ENCODE measurements around the gene TMEM132D. TPM values are rescaled to one million over a fixed set of nuclear protein-coding genes. Genes with fewer than 3 reads are reported as not detected.

TMEM132D gene
- total and polyA plus RNA-seq, 8 donors: 0.19 to 2.8 (median 0.46) TPM

GRCh38 chr12:129681830-129682229 is 222.0 kb downstream of the TMEM132D start:
- Histone ChIP-seq H3K27ac (no peak overlapping the region), H3K36me3 (no peaks in the 10 kb centered on the region), H3K4me1 (no peaks in the 10 kb centered on the region), H3K4me3 (no peak overlapping the region), H3K9me3 (no peaks in the 10 kb centered on the region), H3K27me3 (no peaks in the 10 kb centered on the region)
- no peak for DNase-seq
- ATAC-seq: no peak
- FAIRE-seq: no peak
- intact Hi-C loops (cut with DNase I): no loop called here
- no peak for TF ChIP-seq CTCF (IDR thresholded peaks at IDR 0.05)
- 27 to 41% methylated on average over 2 of the region's 2 CpGs for WGBS, 2 donors

DNA sequence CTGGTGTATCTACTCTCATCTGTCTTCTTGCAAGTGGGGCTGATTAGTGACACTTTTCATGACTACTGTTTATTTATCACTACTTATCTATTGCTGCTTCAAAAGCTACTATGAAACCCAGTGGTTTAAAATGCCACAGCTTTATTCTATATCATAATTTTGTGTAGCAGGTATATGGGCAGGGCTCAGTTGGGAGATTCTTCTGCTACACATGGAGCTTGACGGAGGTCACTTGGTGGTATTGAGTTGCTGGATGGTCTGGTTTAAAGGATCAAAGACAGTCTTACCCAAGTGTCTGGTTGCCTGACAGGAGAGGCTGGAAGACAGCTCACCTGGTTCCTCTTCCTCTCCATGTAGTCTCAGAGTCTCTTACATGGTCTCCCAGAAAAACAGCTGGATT is 222.7 kb downstream of the TMEM132D start:
- ATAC-seq: no peak
- intact Hi-C loops (cut with DNase I): no loop called here
- no peak for FAIRE-seq
- Histone ChIP-seq H3K36me3 (no peaks in the 10 kb centered on the region), H3K27me3 (no peaks in the 10 kb centered on the region), H3K4me3 (no peak overlapping the region), H3K27ac (no peak overlapping the region), H3K4me1 (no peaks in the 10 kb centered on the region), H3K9me3 (no peaks in the 10 kb centered on the region)
- no peak for DNase-seq
- TF ChIP-seq CTCF (IDR thresholded peaks at IDR 0.05): no peak
- 46 to 54% methylated on average over 1 of the region's 1 CpG for WGBS, 2 donors

GRCh38 chr12:129676411-129676810 is 227.4 kb downstream of the TMEM132D start:
- H3K9me3 ChIP-seq: no peaks in the 10 kb centered on the region
- ATAC-seq (no peak), FAIRE-seq (no peak), DNase-seq (no peak)
- intact Hi-C loops (cut with DNase I): no loop called here
- H3K36me3 ChIP-seq: no peaks in the 10 kb centered on the region
- no peak for TF ChIP-seq CTCF (IDR thresholded peaks at IDR 0.05)
- H3K4me3 ChIP-seq: no peak overlapping the region
- H3K27ac ChIP-seq: no peak overlapping the region
- H3K27me3 ChIP-seq: no peaks in the 10 kb centered on the region
- 64% methylated on average over 7 of the region's 7 CpGs for WGBS, 2 donors
- H3K4me1 ChIP-seq: no peaks in the 10 kb centered on the region

- Histone ChIP-seq H3K4me3 (no peak overlapping the region), H3K27me3 (no peaks in the 10 kb centered on the region), H3K27ac (no peak overlapping the region), H3K9me3 (no peaks in the 10 kb centered on the region), H3K4me1 (no peaks in the 10 kb centered on the region), H3K36me3 (no peaks in the 10 kb centered on the region)
- WGBS, 2 donors: 52 to 68% methylated on average over 3 of the region's 3 CpGs
- TF ChIP-seq CTCF (IDR thresholded peaks at IDR 0.05): no peak
- FAIRE-seq (no peak), DNase-seq (no peak), ATAC-seq (no peak)
- intact Hi-C loops (cut with DNase I): no loop called here
Measured at GRCh38 chr12:129675947-129676346, 227.9 kb downstream of the TMEM132D start.

DNA sequence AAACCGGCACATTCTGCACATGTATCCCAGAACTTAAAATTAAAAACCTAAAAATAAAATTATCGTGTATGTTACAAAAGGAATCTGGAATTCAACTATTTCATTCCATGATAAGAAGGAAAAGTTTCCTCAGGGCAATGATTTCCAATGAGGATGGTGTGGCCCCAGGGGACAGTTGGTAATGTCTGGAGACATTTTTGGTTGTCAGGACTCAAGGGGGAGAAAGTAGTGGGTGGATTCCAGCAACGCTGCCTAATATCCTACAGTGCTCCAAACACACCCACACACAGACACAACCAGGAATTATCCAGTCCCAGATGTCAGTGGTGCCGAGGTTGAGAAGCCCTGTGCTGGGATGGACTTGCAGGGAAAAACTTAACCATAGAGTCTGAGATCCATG is 228.3 kb downstream of the TMEM132D start:
- H3K9me3 ChIP-seq: no peaks in the 10 kb centered on the region
- WGBS, 2 donors: 61 to 69% methylated on average over 4 of the region's 4 CpGs
- intact Hi-C loops (cut with DNase I): no loop called here
- ATAC-seq: no peak
- no peak overlapping the region for H3K27ac ChIP-seq
- H3K36me3 ChIP-seq: no peaks in the 10 kb centered on the region
- no peak for FAIRE-seq
- DNase-seq: no peak
- no peaks in the 10 kb centered on the region for H3K27me3 ChIP-seq
- H3K4me3 ChIP-seq: no peak overlapping the region
- H3K4me1 ChIP-seq: no peaks in the 10 kb centered on the region
- no peak for TF ChIP-seq CTCF (IDR thresholded peaks at IDR 0.05)
